HCEC 1CT (cell line): ENCODE measurements around the gene SECTM1.
"Not testable (repeated sequence)": the region's sequence is repeated elsewhere in the genome, so short reads cannot be mapped to it uniquely, and the experiment has no call there.

Experiments used
- DNase-seq: peaks from one replicate; pipeline ENCODE4 v3.0.0-alpha.2; 2017

The SECTM1 gene

DNA sequence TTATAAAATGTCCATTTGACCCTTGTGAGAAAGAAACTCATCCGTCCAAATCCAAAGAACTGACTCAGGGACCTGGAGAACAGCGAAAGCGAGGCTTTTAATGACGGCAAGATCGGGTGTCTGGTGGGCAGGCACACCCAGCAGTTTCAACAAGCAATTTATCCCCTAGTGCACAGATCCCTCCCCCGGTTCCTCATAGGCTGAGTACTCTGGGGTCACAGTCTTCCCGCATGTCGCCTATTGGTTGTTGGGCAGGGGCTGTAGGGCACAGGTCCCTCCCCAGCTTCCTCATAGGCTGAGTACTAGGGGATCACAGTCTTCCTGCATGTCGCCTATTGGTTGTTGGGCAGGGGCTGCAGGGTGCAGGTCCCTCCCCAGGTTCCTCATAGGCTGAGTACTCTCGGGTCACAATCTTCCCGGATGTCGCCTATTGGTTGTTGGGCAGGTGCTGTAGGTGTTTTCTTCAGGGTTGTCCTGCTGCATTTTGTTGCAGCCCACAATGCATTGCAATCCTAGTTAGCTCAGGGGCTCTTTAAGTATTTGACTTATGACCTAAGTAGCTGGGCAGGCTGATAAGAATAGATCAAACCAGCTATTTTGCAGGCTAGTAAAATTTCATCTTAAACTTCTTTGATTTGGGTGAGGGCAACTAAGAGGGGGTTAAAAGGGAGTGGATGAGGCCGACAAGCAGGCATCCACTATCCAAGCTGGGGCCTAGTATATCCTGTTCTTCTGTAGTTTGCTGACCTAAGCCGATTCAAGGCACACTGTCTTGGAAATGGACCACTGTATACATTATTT lies 34.4 kb upstream of the SECTM1 start:
- no peak for DNase-seq

DNA sequence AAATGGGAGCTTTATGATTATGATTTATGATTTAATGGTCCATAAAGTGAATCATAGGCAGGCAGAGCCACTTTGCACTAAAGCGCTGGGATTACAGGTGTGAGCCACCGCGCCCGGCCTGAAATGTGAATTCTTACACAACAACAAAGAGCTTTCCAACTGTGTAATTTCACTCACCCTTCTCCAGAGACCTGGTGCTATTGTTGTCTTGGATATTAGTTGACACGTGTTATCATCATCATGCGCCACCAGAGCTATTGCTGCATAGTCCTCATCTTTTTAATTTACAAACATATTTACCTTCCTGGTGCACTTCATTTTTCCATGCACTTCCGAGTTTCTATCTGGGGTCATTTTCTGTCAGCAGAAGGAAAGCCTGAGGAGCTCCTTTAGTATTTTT lies 33.2 kb upstream of the SECTM1 start:
- DNase-seq = no peak

DNA sequence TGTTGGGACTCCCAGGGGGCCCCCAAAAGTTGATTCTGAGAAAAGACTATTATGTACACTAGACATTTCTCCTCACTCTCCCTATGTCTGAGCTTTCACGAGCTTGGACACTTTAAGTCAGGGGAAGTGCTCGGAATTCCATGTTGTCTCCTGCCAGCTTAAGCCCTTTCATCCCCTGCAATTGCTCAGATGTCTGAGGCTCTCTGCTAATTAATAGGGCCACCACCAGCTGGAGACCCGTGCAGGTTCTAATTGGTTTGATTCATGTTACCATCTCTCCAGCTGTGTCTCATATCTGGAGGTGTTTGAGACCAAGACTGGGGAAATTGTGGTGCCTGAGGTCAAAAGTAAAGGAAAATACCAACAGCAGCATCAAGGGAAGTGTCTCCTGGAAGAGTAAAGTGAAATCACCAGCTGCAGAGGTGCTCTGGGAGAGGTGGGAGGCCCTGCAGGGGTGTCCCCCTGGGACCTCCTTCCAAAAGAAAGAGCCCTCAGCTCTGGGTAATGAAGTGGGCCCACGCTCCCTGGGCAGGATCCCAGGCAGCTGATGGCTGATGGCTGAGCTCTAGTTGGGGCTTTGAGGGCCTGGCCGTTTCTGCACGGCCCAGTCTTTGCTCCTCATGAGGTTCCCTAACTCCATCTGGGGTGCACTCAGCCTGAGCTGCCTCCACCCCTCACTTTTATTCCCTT lies 32.2 kb upstream of the SECTM1 start:
- DNase-seq = no peak

DNA sequence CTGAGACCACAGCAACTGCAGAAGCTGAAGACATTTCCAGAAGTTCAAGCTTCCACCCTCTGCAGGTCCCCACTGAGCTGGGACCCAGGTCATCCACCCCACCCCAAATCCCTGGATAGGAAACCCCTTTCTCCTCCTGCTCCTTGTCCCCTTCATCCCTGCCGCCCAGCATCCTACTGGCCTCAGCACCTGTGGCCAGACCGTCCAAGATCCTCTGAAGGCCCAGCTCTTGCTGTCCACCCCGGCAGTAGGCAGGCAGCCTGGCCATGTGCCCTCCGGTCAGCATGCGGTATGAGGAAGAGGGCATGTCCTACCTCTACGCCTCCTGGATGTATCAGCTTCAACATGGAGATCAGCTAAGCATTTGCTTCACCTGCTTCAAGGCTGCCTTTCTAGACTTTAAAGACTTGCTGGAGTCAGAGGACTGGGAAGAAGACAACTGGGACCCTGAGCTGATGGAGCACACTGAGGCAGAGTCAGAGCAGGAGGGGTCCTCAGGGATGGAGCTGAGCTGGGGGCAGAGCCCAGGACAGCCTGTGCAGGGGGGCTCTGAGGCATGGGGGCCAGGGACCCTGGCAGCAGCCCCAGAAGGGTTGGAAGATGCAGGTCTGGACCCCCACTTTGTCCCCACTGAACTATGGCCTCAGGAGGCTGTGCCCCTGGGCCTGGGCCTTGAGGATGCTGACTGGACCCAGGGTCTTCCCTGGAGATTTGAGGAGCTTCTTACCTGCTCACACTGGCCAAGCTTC lies 28.5 kb upstream of the SECTM1 start:
- no peak for DNase-seq

DNA sequence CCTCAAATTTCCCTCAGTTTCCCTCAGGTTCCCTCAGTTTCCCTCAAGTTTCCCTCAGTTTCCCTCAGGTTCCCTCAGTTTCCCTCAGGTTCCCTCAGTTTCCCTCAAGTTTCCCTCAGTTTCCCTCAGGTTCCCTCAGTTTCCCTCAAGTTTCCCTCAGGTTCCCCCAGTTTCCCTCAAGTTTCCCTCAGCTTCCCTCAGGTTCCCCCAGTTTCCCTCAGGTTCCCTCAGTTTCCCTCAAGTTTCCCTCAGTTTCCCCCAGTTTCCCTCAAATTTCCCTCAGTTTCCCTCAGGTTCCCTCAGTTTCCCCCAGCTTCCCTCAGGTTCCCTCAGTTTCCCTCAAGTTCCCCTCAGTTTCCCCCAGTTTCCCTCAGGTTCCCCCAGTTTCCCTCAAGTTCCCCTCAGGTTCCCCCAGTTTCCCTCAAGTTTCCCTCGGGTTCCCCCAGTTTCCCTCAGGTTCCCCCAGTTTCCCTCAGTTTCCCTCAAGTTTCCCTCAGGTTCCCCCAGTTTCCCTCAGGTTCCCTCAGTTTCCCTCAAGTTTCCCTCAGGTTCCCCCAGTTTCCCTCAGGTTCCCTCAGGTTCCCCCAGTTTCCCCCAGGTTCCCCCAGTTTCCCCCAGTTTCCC lies 26.0 kb upstream of the SECTM1 start:
- DNase-seq = not testable (repeated sequence)

DNA sequence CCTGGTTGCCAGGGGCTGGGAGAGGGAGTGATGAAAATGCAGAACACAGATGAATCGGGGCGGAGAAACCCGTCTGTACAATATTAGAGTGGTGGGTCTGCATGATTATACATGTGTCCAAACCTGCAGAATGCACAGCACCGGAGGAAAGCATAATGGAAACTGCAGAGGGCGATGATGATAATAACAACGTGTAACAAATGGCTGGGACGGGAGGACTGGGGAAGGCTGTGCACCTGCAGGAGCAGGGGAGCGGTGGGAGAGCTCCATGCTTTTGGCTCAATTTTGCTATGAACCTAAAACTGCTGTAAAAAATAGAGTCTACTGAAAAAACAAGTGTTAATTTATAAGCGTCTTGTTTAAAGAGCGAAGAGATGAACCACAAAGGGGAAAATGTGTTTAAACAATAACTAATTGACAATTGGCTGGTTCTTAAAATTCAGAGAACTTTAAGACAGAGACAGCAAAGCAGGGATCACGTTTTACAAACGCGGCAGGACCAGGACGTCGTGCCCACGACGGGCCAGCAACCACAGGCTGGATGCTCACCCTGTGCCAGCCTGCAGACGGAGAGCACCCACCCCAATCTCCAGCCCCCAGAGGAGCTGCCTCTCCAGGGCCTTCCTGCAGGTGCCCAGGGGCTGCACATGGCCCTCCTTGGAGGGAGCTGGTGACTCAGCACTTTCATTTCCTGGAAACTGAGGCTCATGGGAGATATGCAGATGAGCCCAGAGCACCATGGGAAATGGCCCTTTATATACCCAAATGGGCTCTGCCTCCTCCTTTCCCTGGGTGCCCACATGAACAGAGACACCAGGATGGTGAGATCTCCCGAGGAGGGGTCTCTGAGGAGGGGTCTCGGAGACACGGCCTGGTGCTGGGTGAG lies 25.1 kb upstream of the SECTM1 start, which contains the start of gene TEX19:
Gene TEX19 (plus strand): TSS at position 783 of the 886 bp plus-strand sequence. CDS start 2,904 bp downstream, outside the sequence.
- no peak for DNase-seq

DNA sequence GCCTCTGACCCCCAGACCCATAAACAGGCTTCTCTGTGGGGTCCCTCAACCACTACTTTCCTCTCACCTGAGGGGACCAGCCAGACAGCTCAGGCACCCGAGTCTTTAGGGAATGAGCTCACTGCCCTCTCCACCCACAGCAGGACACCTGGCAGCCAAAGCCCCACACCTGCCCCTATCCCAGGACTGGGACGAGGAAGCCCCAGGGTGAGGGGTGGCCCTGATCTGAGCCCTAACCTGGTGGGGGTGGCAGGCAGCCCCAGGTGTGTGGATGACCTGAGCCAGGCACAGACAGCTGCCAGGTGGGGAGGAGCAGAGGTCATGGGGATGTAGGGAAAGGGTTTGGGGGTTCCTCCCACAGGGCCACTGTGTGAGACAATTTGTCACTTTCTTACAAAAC lies 23.8 kb upstream of the SECTM1 start:
- DNase-seq = no peak

DNA sequence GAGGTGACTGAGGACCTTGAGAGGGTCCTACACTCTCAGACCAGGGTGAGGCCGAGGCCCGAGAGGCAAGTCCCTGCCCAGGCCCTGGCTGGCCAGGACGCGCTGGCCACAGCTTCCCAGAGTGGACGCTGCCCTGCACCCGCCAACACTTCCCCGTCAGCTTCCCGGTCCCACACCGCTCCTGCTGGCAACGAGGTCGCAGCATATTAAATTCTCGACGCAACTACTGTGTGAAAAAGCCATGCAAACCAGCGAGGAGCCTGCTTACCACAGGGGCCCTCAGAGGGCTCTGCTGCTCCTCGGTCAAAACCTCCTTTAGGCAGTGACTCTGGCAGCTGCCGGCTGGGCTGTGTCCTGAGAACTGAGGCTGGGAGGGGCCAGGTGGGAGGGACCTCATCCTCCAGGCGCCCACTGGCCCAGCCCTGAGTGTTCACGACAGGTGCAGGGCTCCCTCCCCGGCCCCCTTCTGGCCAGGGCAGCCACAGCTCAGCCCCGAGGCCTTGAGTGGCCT lies 23.3 kb upstream of the SECTM1 start:
- DNase-seq = no peak

DNA sequence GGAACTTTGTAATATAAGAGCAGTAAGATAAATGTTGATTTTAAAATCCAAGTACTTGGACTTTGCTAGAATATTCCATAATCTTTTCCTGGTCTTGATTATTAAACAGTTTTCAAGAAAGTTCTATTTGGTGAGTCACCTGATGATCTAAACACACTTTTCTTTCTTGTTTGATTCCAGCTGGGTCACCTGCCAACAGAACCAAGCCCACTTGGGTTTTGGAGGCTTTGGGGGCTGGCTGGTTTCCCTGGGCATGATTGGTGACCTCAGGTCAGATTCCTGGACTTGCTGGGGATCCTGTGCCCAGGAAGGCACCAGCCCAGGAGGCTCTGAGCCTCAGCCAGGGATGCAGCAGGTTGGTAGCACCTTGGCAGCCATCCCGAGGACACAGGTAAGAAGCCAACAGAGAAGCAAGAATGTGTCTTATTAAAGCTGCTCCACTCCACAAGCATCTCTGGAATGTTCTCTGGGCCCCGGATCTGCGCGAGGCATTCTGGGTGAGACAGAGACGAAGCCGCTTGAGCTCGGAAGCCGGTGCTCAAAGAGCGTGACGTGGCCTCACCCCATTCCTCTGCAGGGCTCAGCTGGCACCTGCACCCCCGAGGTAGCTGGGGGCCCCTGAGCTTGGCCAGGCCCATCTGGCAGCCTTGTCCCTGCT lies 22.3 kb upstream of the SECTM1 start:
- DNase-seq = no peak

DNA sequence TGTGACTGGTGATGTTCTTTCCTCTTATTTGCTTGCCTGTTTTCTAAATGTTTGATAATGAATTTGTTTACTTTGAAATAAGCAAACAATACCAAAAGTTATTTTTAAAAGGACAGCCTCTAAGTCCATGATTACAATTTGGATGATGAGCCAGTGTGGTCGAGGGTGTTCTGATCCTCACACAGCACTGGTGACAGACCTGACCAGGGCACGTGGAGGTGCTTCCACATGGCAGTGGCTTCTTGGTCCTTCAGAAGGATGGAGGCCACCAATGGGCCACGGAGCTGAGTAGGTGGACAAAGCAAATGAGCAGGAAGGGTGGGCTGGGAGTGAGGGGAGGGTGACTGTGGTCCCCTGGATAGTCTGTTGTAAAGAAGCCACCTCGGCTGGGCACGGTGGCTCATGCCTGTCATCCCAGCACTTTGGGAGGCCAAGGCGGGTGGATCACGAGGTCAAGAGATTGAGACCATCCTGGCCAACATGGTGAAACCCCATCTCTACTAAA lies 21.3 kb upstream of the SECTM1 start:
- DNase-seq = no peak

DNA sequence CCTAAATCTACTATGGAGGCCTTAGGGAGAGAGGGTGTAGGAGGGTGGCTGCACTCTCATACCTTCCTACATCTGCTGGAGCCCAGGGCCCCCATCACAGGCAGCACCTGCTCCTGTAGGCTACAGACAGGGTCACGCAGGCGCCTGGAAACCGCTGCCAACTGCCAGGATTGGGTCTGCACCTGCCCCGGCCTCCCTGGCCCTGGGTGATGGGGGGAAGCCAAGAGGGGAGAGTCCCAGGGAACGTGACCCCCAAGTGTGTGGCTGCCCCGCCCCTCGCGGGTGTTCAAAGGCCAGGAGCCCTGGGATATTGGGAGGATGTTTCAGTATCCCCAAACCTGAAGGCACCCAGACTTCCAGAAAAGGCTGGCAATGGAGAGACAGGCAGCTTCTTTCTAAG lies 19.9 kb upstream of the SECTM1 start:
- no peak for DNase-seq

DNA sequence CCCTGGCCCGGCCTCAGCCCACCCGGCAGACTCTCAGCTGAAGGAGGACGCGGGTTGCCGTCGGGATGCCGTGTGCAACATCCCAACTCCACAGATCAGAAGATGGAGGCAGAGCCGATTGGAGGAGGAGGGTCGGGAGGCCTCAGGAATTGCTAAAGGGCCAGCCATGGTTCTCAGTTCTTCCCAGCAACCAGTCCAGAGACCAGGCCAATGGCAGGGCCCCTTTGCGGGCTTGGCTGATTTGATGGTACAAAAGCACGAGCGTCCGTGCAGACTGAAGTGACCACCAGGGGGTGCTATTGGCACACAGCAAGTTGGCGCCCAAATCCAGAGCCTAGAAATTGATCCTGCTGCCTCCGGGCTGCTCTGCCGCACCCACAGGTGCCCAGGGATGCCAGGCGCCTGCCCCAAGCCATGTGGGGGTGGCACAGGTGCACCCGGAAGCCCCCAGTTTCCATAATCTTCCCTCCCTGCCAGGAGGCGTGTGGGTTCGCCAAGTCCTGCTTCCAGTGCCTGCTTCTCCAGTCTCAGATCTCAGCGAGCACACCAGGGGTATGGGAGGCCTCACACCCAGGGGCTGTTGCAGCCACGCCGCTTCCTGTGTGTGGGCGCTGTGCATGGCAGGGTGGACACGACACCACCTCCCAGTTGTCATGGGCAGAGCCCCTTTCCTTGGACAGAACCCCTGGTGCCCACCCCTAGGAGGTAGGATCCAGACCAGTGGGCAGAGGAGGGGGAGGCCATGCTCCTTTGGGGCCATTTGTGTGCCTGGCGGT lies 18.3 kb upstream of the SECTM1 start:
- DNase-seq = peak; percentile 63

DNA sequence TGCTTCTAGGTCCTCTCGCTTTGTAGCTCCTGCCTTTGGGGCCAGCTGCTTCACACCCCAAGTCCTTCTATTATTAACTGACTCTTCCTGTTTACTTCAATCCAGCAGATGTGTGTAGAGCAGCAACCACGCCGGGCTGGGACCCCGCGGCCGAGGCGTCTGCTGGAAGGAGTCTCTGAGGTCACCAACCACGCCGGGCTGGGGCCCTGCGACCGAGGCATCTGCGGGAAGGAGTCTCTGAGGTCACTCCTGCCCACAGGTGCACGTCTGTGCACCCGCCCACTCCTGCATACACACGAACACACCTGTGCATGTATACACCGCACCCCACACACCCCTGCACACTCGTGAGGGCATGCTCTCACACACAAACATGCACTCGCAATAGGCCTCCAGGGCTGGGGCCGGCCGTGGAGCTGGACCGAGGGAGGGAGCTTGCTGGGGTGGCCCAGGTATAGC lies 17.7 kb upstream of the SECTM1 start:
- no peak for DNase-seq

DNA sequence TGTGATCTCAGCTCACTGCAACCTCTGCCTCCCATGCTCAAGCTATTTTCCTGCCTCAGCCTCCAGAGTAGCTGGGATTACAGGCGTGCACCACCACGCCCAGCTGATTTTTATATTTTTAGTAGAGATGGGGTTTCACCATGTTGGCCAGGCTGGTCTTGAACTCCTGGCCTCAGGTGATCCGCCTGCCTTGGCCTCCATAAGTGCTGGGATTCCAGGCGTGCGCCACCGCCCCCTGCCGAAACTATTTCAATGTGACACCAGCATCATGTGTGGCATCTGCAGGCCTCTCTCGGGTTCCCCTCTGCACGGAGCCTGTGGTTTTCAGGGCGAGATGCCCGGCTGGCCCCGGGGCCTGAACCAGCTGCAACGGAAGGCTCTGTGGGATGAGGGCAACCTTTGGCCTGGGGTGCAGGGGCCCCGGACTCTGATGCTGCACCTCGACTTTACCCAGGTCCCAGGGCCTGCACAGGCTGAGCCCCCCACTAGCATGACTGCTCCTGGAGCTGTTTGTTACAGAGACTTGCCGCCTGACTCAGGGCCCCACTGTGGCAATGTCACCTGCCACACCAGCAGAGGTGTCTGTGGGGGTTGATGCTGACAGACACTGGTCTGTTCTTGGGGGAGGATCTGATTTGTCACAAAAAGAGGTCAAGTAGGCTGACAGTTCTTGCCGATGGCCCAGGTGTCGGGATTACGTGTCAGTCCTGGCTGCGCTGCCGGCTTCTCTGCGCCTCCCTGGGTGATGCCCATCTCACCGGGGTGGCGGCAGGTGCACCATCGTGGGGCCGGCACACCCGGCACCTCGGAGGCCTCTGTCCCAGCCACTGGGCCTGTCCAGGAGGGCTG lies 16.8 kb upstream of the SECTM1 start:
- no peak for DNase-seq

DNA sequence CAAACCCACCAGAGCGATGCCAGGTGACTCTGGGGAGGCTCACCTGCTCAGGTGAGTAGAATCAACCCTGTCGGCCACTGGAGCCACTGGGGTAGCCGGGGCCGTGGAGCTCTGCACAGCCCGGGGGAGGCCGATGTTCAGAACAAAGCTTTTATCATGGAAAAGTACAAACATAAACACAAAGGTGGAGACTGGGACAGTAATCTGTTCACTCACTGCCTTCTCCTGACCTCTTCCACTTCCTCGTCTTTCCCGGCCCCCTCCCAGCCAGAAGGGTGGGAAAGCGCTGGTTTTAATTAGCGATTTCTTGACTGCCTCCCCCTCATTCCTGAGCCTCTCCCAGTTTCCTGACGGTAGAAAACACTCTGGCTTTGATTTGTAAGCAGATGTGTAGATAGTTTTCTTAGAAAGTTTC lies 15.7 kb upstream of the SECTM1 start:
- no peak for DNase-seq

DNA sequence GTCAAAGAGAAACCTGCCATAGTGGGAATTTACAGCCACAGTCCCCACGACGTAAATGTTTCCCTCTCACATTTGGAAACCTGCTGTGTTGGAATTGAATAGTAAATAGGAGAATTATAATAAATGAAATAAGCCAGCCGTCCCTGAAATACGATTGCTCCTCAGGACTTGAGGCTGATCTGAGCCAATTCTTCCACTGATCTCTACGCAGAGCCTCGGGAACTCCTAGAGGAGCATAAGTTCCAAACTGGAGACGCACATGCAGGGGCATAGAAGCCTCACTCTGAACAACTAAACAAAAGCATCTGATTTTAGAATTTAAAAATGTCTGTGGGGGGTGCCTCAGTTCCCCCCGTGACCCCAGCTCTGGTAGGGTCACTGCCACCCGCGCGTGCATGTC lies 15.3 kb upstream of the SECTM1 start:
- DNase-seq = no peak

DNA sequence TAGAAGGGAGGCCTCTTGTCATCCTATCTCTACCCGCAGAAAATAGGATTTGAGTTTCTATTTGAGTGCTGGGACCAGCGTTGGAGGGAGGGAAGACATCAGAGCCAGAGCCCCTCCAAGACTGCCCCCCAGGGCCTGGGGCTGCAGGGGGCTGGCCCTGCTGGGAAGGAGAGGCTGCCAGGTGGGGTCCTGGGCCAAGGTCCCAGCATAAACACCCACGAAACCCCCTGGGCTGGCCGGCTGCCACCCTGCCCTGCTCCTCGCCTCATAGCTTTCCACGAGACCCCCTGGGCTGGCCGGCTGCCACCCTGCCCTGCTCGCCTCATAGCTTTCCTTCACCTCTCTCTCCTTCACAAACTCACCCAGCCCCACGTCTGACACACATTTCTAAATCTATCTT lies 14.9 kb upstream of the SECTM1 start:
- DNase-seq = no peak

DNA sequence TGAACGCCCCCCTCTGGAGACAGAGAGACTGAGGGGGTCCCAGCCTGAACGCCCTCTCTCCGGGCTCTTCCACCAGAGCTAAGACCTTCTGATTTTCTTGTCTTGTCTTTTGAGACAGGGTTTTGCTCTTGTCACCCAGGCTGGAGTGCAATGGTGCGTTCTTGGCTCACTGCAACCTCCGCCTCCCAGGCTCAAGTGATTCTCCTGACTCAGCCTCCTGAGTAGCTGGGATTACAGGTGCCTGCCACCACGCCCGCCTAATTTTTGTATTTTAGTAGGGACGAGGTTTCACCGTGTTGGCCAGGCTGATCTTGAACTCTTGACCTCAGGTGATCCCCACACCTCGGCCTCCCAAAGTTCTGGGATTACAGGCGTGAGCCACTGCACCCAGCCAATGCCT lies 14.4 kb upstream of the SECTM1 start:
- DNase-seq = not testable (repeated sequence)
